Skeletal muscle tissue (tissue), 4 donors: ENCODE results near the gene ZFYVE28. TPM values are rescaled to one million over a fixed set of nuclear protein-coding genes. Genes with fewer than 3 reads are reported as not detected.

Source experiments
- H3K27ac ChIP-seq: one replicate; pipeline ENCODE4 v1.7.0; 2013; ENCODE audit warnings: mild to moderate bottlenecking, low read depth, low read length, inconsistent platforms
- H3K27me3 ChIP-seq, 3 donors: one replicate each; pipeline ENCODE4 v1.7.0; 2013; ENCODE audit warnings: low read length in 3 of 3; ENCODE audit not compliant: control insufficient read depth in 3 of 3, insufficient read depth in 3 of 3
- H3K36me3 ChIP-seq, 3 donors: one replicate each; pipeline ENCODE4 v1.7.0; 2013; ENCODE audit warnings: low read length in 3 of 3; ENCODE audit not compliant: control insufficient read depth in 3 of 3, insufficient read depth in 3 of 3
- H3K4me1 ChIP-seq, 3 donors: one replicate each; pipeline ENCODE4 v1.7.0; 2013; ENCODE audit warnings: low read length in 3 of 3, mild to moderate bottlenecking in 3 of 3; ENCODE audit not compliant: control insufficient read depth in 3 of 3, insufficient read depth in 3 of 3
- H3K4me3 ChIP-seq, 3 donors: one replicate each; pipeline ENCODE4 v1.7.0; 2013; ENCODE audit warnings: low read length in 3 of 3
- H3K9ac ChIP-seq, 3 donors: one replicate each; pipeline ENCODE4 v1.7.0; 2013; ENCODE audit warnings: low read length in 3 of 3, mild to moderate bottlenecking in 3 of 3, moderate library complexity in 2 of 3, low read depth in 1 of 3
- H3K9me3 ChIP-seq, 3 donors: one replicate each; pipeline ENCODE4 v1.7.0; 2013; ENCODE audit warnings: low read length in 3 of 3; ENCODE audit not compliant: control insufficient read depth in 3 of 3
- total RNA-seq: library from RNA; depleted of rRNA; stranded (reverse); fragments of >200 nt; gene quantifications from one replicate; pipeline ENCODE4 v1.2.3, GENCODE V29; 2014
- donor health status: Osteomylitis.

The ZFYVE28 gene
- total RNA-seq, 1 donor from 2014 or later: 1.0 TPM

DNA sequence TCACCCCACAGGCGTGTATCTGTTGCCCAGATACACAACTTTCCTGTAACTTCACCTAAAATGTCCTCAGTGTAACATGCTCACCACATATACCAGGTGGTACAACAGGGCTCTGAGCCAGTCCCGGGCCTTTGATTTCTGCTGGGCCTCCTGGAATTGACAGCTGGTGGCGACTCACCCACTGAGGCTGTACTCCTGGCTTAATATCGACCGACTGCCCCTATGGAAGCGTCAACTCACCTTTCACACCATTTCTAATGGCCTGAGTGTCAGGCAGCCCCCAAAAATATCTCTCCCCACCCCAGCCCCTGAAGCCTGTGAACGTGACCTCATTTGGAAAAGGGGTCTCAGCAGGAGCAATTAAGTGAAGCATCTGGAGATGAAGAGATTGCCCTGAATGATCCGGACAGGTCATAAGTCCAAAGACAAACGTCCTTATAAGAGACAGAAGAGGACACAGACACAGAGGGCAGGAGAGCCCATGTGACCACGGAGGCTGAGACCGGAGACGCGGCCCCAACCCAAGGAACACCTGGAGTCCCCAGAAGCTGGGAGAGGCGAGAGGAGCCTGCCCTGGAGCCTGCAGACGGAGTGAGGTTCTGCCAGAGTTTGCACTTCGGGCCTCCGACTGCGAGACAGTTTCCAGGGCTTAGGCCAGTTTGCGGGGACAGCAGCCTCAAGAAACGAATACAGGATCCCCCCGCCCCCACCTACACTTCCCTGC is 144.0 kb downstream of the ZFYVE28 start:
- Histone ChIP-seq H3K4me3 (no peak overlapping the region), H3K27ac (no peak overlapping the region), H3K9ac (no peak overlapping the region), H3K9me3 (no peaks in the 10 kb centered on the region), H3K36me3 (no peaks in the 10 kb centered on the region), H3K4me1 (peaks cover 12 to 29% (median 21%) of the 10 kb centered on the region in 3 donors), H3K27me3 (no peaks in the 10 kb centered on the region)

DNA sequence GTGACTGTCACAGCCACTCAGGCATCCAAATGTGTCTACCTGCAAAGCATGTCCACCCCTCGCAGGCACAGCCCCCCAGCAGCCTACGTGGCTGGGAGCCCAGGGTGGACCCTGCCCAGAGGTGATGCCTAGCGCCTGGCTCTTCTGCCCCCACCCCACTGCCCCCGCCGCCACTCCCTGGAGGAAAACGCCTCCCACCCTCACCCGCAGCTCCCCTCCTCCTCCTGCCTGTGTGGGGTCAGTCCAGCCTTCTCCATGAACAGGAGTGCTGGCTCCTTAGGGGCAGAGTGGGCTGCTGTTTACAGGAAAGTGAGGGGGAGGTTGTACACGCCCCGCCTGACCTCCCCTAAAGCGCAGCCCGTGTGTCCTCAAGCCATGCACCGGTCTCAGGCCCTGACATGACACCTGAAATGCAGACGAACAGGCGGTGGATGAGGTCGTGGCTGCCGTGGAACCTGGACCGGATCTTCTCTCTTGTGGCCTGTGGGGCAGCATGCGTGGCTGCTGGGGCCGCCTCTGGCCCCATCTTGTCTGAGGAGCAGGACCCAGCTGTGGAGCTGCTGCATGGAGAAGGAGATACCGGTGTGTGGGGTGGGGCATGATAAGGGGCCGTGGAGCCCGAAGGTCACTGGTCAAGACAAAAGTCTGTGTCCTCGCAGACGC is 144.7 kb downstream of the ZFYVE28 start:
- H3K27ac ChIP-seq: no peak overlapping the region
- peaks cover 19 to 36% (median 28%) of the 10 kb centered on the region in 3 donors for H3K4me1 ChIP-seq
- H3K4me3 ChIP-seq: no peak overlapping the region
- no peak overlapping the region for H3K9ac ChIP-seq
- no peaks in the 10 kb centered on the region for H3K27me3 ChIP-seq
- no peaks in the 10 kb centered on the region for H3K9me3 ChIP-seq
- H3K36me3 ChIP-seq: no peaks in the 10 kb centered on the region

DNA sequence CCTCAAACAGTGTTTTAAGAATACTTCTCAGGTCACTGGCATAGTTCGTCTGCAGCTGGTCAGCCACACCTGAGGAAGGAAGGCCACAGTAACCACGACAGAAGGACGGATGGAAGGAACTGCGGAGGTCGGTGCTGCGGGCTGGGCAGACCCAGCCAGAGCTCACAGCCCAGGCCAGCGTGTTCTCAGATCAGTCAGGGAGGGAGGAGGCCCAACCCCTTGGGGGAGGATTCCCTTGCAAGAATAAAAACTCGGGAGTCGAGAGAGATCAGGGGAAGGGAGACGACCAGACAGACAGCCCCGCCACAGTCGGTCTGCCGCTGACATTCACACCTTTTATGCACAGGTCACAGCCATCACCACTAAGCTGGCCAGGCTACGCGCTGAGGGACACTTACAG is 145.2 kb downstream of the ZFYVE28 start:
- Histone ChIP-seq H3K4me3 (no peak overlapping the region), H3K9ac (no peak overlapping the region), H3K27ac (no peak overlapping the region), H3K4me1 (peaks cover 24 to 42% (median 33%) of the 10 kb centered on the region in 3 donors), H3K27me3 (no peaks in the 10 kb centered on the region), H3K36me3 (no peaks in the 10 kb centered on the region), H3K9me3 (no peaks in the 10 kb centered on the region)

DNA sequence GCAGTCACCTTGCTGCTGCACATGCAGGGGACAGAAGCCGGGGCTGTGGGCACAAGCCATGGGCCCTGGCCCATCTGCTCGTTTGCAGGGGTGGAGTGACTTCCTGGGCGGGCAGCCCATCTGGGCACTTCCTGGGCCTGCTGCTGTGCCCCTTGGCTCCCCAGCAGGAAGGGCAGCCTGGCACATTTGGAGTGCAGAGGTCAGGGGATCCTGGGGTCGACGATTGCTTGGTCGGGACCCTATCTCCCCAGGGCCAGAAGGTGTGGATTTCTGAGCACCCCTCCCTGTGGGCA is 145.7 kb downstream of the ZFYVE28 start:
- H3K27ac ChIP-seq: no peak overlapping the region
- no peaks in the 10 kb centered on the region for H3K9me3 ChIP-seq
- H3K4me1 ChIP-seq: peaks cover 28 to 46% (median 38%) of the 10 kb centered on the region in 3 donors
- no peak overlapping the region for H3K4me3 ChIP-seq
- H3K36me3 ChIP-seq: no peaks in the 10 kb centered on the region
- no peaks in the 10 kb centered on the region for H3K27me3 ChIP-seq
- no peak overlapping the region for H3K9ac ChIP-seq

DNA sequence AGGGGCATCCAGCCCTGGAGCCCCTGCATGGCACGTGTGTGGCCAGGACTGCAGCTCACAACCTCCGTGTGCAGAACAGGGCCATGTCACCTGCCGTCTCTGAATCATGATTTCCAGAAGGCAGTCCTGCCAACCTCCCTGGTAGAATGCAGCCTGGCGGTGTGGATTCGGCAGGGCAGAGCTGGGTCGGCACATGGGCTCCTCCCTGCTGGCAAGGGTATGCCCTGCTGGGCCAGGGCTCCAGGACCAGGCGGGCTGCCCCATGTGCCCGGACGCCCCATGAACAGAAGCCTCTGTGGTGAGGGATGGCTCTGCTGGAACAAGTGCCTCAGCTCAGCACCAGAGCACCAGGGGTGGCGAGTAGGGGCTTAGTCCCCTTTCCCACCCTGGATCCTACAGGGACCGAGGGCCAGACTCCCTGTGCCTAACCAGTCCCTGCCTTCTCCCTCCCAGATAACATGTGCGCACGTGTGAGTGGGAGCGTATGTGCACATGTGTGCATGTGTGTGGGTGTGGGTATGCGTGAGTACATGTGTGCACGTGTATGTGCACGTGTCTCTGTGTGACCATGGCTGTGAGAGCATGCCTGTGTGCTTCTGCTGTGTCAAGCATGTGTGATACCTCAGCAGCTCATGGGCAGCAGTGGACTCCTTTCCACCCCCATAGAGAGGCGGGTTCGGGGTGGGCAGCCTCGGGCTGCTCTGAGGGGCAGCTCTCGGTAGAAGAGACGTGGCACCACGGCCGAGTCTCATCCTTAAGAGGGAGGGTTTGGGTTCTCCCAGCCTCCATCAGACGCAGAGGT is 146.2 kb downstream of the ZFYVE28 start:
- Histone ChIP-seq H3K36me3 (no peaks in the 10 kb centered on the region), H3K4me1 (peaks cover 29 to 52% (median 42%) of the 10 kb centered on the region in 3 donors), H3K4me3 (no peak overlapping the region), H3K27me3 (no peaks in the 10 kb centered on the region), H3K9me3 (no peaks in the 10 kb centered on the region), H3K27ac (no peak overlapping the region), H3K9ac (peak overlapping the region in 1 of 3 donors; percentile 45)

DNA sequence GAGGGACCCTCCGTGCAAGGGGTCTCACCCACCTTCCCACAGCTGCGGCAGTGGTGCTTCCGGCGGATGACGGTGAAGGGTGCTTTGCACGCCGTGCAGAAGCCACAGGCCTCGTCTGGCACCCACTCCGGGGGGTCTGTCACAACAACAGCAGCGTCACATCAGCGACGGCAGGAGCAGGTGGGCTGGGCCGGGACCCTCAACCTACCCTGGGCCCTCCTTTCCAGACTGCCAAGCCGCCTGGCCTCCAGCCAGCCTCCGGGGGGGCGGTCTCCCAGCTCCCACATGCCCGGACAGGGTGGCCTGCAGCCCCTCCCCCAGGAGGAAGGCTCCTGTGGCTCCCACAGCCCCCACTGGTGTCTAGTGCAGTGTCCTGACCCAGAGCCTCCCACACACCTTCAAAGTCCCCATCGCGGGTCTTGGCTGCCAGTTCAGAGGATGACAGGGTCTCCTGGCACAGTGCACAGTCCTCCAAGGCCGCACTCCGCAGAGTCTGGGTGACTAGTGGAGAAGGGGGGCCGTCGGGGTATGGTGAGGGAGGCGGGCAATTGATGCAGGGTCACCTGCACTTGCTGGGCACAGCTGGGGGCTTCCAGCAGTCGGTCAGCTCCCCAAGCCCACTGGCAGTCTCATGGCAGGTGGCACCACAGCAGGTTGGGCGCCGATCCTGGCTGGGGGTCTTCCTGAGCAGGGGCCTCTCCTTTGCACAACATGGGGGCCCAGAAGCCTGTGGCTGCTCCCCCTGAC is 147.0 kb downstream of the ZFYVE28 start:
- Histone ChIP-seq H3K36me3 (no peaks in the 10 kb centered on the region), H3K4me1 (peaks cover 29 to 59% (median 49%) of the 10 kb centered on the region in 3 donors), H3K27me3 (no peaks in the 10 kb centered on the region), H3K9ac (peak overlapping the region in 1 of 3 donors; percentile 45), H3K9me3 (no peaks in the 10 kb centered on the region), H3K4me3 (no peak overlapping the region), H3K27ac (no peak overlapping the region)

DNA sequence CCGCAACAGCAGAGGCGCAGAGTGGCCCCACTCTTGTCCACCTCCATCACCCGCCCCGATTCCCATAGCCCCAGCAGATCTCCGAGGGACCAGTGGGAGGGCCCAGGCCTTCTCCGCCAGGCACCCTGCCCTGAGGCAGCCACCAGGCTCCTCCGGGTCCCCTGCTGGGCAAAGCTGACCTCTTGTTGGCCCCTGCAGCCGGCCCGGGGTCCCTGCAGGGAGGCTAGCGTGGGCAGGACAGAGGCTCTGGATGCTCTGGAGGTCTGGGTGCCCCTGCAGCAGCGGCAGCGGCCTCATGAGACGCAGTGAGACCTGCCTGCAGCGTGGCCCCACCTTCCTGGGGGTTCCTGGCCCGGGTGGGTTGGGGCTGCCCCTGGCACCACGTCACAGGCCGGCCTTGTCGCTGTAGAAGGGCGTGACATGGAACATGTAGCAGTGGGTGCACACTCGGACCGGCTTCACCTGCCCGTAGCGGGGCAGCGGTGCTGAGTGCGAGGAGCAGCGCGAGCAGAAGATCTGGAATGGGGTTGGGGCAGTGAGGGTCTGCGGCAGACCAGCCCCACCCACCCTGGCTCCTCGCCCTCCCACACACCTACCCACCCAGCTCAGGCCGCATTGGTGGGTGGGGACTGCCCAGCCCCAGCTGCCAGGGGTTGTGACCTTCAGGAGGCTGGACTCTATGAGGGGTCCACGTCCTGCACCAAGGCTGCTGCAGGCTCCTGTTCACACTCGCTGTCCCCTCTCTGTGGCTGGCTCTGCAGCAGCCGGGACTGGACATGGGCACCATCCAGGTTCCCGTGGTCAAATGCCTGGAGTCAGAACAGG is 147.9 kb downstream of the ZFYVE28 start:
- Histone ChIP-seq H3K27ac (peak overlapping the region; percentile 82), H3K36me3 (no peaks in the 10 kb centered on the region)

DNA sequence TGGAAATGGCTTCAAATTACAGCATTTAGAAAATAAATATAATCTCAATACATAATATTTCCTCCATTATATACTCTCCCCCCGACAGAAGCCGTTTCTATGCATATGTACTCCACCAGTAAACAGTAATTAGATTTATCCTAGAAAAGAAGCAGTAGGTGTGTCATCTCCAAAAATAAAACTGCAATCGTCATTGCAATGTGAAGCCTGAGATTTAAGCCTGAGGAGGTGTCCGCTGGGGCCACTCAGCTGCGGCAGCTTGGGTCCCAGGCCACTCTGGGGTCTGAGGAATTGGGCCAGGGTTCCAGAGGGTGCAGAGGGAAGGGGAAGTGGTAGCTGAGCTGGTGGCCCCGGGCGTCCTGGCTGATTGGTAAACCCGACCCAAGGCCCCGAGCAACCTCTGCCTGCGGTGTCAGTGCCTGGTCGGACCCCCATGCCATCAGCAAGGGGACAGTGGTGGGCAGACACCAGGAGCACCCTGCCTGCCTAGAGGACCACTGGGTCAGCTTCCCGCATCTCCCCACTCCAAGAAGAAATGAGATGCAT is 148.8 kb downstream of the ZFYVE28 start:
- Histone ChIP-seq H3K9me3 (no peaks in the 10 kb centered on the region), H3K27ac (peak overlapping the region; percentile 82), H3K4me3 (peak overlapping the region; percentile 9 to 58 (median 55)), H3K36me3 (no peaks in the 10 kb centered on the region), H3K4me1 (peaks cover 44 to 74% (median 66%) of the 10 kb centered on the region in 3 donors), H3K9ac (peak overlapping the region in 2 of 3 donors; percentile 57 to 81), H3K27me3 (no peaks in the 10 kb centered on the region)

More for the DNA sequence above, 147.9 kb downstream of the ZFYVE28 start:
- peaks cover 36 to 65% (median 58%) of the 10 kb centered on the region in 3 donors for H3K4me1 ChIP-seq
- peak overlapping the region in 1 of 3 donors; percentile 57 for H3K9ac ChIP-seq
- no peak overlapping the region for H3K4me3 ChIP-seq
- no peaks in the 10 kb centered on the region for H3K9me3 ChIP-seq
- H3K27me3 ChIP-seq: no peaks in the 10 kb centered on the region

DNA sequence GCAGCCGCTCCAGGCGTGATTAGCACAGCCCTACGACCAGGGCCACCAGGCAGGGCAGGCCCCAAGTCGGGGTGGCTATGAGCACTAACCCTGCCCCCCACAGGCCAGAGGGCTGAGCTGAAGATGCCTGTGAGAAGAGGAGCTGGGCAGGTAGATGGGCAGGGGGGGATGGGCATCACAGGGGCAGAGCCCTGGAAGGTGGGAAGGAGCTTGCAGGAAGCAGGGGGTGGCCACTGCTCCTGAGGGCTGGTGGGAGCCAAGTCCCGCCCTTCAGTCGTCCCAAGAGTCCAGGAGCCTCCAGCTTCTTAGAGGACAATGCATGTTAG is 149.3 kb downstream of the ZFYVE28 start:
- Histone ChIP-seq H3K27me3 (no peaks in the 10 kb centered on the region), H3K4me3 (peak overlapping the region in 2 of 3 donors; percentile 40 to 54), H3K4me1 (peaks cover 49 to 79% (median 71%) of the 10 kb centered on the region in 3 donors), H3K9ac (peak overlapping the region; percentile 57 to 81 (median 68)), H3K27ac (peak overlapping the region; percentile 82), H3K36me3 (no peaks in the 10 kb centered on the region), H3K9me3 (no peaks in the 10 kb centered on the region)
